ENCODE measurements around the gene ZNF652.

Gene ZNF652

DNA sequence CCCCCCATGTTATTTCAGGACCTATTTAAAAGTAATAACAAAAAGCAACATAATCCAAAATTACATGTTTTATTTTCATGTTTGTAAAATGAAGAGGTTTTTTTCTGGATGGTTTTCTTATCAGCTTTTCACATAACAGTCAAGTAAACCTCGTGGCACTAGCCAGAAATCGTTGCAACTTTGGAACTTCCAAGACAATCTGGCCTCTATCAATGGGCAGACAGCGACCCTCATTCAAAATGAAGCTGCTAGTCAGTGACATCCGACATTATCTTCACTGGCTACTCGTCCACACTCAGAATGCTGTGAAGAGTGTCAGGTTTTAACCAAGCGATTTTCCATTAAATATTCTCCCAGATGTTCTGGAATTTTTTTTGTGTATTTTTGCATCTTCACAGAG is 22.7 kb downstream of the ZNF652 start:
- peaks cover 30% of the 10 kb centered on the region for H3K4me1 ChIP-seq (ENCODE audit: control insufficient read depth, low read length)
- no peak for TF ChIP-seq EZH2phosphoT487 (IDR thresholded peaks at IDR 0.05; ENCODE audit: borderline replicate concordance, low read length)
- TF ChIP-seq, protein P1, sequence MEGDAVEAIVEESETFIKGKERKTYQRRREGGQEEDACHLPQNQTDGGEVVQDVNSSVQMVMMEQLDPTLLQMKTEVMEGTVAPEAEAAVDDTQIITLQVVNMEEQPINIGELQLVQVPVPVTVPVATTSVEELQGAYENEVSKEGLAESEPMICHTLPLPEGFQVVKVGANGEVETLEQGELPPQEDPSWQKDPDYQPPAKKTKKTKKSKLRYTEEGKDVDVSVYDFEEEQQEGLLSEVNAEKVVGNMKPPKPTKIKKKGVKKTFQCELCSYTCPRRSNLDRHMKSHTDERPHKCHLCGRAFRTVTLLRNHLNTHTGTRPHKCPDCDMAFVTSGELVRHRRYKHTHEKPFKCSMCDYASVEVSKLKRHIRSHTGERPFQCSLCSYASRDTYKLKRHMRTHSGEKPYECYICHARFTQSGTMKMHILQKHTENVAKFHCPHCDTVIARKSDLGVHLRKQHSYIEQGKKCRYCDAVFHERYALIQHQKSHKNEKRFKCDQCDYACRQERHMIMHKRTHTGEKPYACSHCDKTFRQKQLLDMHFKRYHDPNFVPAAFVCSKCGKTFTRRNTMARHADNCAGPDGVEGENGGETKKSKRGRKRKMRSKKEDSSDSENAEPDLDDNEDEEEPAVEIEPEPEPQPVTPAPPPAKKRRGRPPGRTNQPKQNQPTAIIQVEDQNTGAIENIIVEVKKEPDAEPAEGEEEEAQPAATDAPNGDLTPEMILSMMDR (IDR thresholded peaks at IDR 0.05; ENCODE audit: low read depth, low read length, poor library complexity, severe bottlenecking), result no peak
- peaks cover 4% of the 10 kb centered on the region for H4K20me1 ChIP-seq (ENCODE audit: control insufficient read depth, insufficient read depth, low read depth, low read length)
- no peak overlapping the region for H3K4me3 ChIP-seq (ENCODE audit: low read length)
- no peaks in the 10 kb centered on the region for H3K9me2 ChIP-seq (replicated peaks; ENCODE audit: control insufficient read depth, low read length)
- H3K9me3 ChIP-seq (ENCODE audit: control insufficient read depth, insufficient read depth, low read length), result no peaks in the 10 kb centered on the region
- no peaks in the 10 kb centered on the region for H3K27me3 ChIP-seq (ENCODE audit: control insufficient read depth, low read length)
- H3K27ac ChIP-seq (ENCODE audit: low read depth, low read length), result no peak overlapping the region
- no peak overlapping the region for H3K4me2 ChIP-seq (ENCODE audit: low read length)
- no peaks in the 10 kb centered on the region for H3F3A ChIP-seq (ENCODE audit: control insufficient read depth, insufficient read depth)
- no peaks in the 10 kb centered on the region; the same call in 1 of the 2 replicates for H3K36me3 ChIP-seq (ENCODE audit: control insufficient read depth, low read length)
- H3K79me2 ChIP-seq (ENCODE audit: control insufficient read depth, low read length), result peaks cover 84% of the 10 kb centered on the region

DNA sequence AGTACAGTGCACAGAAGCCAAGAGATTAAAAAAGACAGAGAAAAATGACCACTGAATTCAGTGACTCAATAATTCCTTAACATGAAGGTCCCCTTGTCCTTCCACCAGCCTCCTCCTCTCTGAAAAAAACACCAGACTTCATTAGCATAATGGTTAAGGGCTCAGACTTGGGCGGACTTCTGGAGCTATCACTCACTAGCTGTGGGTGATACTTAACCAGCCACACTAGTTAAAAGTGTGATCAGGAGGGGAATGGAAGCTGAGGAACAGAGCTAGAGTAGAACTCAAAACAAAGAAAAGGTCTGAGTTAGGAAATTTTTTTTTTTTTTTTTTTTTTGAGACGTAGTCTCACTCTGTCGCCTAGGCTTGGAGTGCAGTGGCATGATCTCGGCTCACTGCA is 23.2 kb downstream of the ZNF652 start:
- TF ChIP-seq, protein P1 (IDR thresholded peaks at IDR 0.05; ENCODE audit: low read depth, low read length, poor library complexity, severe bottlenecking), result no peak
- TF ChIP-seq EZH2phosphoT487 (IDR thresholded peaks at IDR 0.05; ENCODE audit: borderline replicate concordance, low read length), result no peak
- no peak overlapping the region for H3K4me2 ChIP-seq (ENCODE audit: low read length)
- H3K4me1 ChIP-seq (ENCODE audit: control insufficient read depth, low read length), result peaks cover 30% of the 10 kb centered on the region
- no peak overlapping the region for H3K27ac ChIP-seq (ENCODE audit: low read depth, low read length)
- H3K4me3 ChIP-seq (ENCODE audit: low read length), result no peak overlapping the region
- peaks cover 88% of the 10 kb centered on the region for H3K79me2 ChIP-seq (ENCODE audit: control insufficient read depth, low read length)
- no peaks in the 10 kb centered on the region for H3K9me2 ChIP-seq (replicated peaks; ENCODE audit: control insufficient read depth, low read length)
- H3K27me3 ChIP-seq (ENCODE audit: control insufficient read depth, low read length), result no peaks in the 10 kb centered on the region
- H4K20me1 ChIP-seq (ENCODE audit: control insufficient read depth, insufficient read depth, low read depth, low read length), result peaks cover 4% of the 10 kb centered on the region
- no peaks in the 10 kb centered on the region for H3F3A ChIP-seq (ENCODE audit: control insufficient read depth, insufficient read depth)
- no peaks in the 10 kb centered on the region for H3K9me3 ChIP-seq (ENCODE audit: control insufficient read depth, insufficient read depth, low read length)
- no peaks in the 10 kb centered on the region; the same call in 1 of the 2 replicates for H3K36me3 ChIP-seq (ENCODE audit: control insufficient read depth, low read length)

DNA sequence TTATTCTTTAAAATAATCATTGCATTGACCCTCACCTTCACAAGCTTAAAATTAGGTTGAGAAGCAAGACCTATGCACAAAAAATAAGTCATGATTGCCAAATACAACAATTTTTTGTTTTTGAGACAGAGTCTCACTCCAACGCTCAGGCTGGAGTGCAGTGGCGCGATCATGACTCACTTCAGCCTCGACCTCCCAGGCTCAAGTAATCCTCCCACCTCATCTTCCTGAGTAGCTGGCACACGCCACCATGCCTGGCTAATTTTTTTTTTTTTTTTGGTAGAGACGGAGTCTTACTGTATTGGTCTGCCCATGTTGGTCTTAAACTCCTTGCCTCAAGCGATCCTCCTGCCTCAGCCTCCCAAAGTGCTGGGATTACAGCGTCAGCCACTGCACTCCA is 24.2 kb downstream of the ZNF652 start:
- no peak for TF ChIP-seq EZH2phosphoT487 (IDR thresholded peaks at IDR 0.05; ENCODE audit: borderline replicate concordance, low read length)
- TF ChIP-seq, protein P1 (IDR thresholded peaks at IDR 0.05; ENCODE audit: low read depth, low read length, poor library complexity, severe bottlenecking), result no peak
- peaks cover 83% of the 10 kb centered on the region for H3K79me2 ChIP-seq (ENCODE audit: control insufficient read depth, low read length)
- peaks cover 20% of the 10 kb centered on the region for H3K4me1 ChIP-seq (ENCODE audit: control insufficient read depth, low read length)
- H3K9me3 ChIP-seq (ENCODE audit: control insufficient read depth, insufficient read depth, low read length), result no peaks in the 10 kb centered on the region
- no peak overlapping the region for H3K4me3 ChIP-seq (ENCODE audit: low read length)
- H3K36me3 ChIP-seq (ENCODE audit: control insufficient read depth, low read length), result no peaks in the 10 kb centered on the region; the same call in 1 of the 2 replicates
- no peak overlapping the region for H3K27ac ChIP-seq (ENCODE audit: low read depth, low read length)
- no peaks in the 10 kb centered on the region for H3K9me2 ChIP-seq (replicated peaks; ENCODE audit: control insufficient read depth, low read length)
- H3F3A ChIP-seq (ENCODE audit: control insufficient read depth, insufficient read depth), result no peaks in the 10 kb centered on the region
- H3K4me2 ChIP-seq (ENCODE audit: low read length), result no peak overlapping the region
- no peaks in the 10 kb centered on the region for H3K27me3 ChIP-seq (ENCODE audit: control insufficient read depth, low read length)
- H4K20me1 ChIP-seq (ENCODE audit: control insufficient read depth, insufficient read depth, low read depth, low read length), result peaks cover 4% of the 10 kb centered on the region
